ENCODE results near the gene KRT8.

The KRT8 gene

GRCh38 chr12:52847335-52848102 is 57.4 kb downstream of the KRT8 start:
- DNase-seq (ENCODE audit: low read depth) = no peak

Measured in activated T-cell treated with anti-CD3 and anti-CD28 coated beads for 1 hour (primary cell).